ENCODE data around the gene LZTS3.

Gene LZTS3

DNA sequence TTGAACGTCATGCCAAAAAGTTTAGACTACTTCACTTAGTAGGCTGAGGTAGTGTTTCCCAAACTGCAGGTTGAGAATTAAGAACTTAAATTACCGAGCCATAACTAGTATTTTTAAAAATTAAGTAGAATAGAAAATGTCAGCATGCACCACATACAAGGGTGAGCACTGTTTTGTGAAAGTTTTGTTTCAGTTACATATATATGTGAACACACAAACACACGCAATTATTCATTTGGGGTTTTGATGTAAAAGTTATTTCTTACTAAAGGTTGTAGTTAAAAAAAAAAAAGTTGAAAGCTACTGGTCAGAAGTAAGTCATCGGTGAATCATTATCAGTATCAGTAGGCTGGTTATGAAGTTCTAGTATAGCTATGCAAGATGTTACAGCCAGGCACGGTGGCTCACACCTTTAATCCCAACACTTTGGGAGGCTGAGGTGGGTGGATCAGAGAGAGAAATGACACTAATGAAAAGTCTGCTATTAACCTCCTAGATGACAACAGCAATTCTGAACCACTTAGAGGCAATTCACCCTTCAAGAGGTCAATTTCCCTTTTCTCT, 37.8 kb downstream of the LZTS3 start:
- Histone ChIP-seq H3K27me3 (ENCODE audit: insufficient read depth, low read length, poor library complexity) (no peaks in the 10 kb centered on the region), H3K4me1 (ENCODE audit: insufficient read depth, low read length) (no peaks in the 10 kb centered on the region), H3K79me2 (ENCODE audit: insufficient read depth, low read length) (peaks cover 13% of the 10 kb centered on the region), H3K36me3 (ENCODE audit: insufficient read depth, low read length) (no peaks in the 10 kb centered on the region), H3K27ac (ENCODE audit: low read length) (no peak overlapping the region), H3K4me2 (ENCODE audit: insufficient read depth, low read length) (no peak overlapping the region), H2AFZ (ENCODE audit: low read depth, low read length) (no peak overlapping the region), H3K4me3 (ENCODE audit: low read depth in 1 of 2, low read length in 2 of 2) (no peak overlapping the region), H3K9me3 (ENCODE audit: insufficient read depth, low read length, severe bottlenecking) (no peaks in the 10 kb centered on the region), H3K9ac (ENCODE audit: low read depth, low read length) (no peak overlapping the region), H4K20me1 (ENCODE audit: insufficient read depth, low read length) (no peaks in the 10 kb centered on the region)
- DNase-seq (no peak), ATAC-seq (ENCODE audit: insufficient read depth, low read depth) (no peak)
- no peak for TF ChIP-seq EZH2 (IDR thresholded peaks at IDR 0.05; ENCODE audit: borderline replicate concordance, low read depth, low read length, severe bottlenecking)
- TF ChIP-seq, protein P1, sequence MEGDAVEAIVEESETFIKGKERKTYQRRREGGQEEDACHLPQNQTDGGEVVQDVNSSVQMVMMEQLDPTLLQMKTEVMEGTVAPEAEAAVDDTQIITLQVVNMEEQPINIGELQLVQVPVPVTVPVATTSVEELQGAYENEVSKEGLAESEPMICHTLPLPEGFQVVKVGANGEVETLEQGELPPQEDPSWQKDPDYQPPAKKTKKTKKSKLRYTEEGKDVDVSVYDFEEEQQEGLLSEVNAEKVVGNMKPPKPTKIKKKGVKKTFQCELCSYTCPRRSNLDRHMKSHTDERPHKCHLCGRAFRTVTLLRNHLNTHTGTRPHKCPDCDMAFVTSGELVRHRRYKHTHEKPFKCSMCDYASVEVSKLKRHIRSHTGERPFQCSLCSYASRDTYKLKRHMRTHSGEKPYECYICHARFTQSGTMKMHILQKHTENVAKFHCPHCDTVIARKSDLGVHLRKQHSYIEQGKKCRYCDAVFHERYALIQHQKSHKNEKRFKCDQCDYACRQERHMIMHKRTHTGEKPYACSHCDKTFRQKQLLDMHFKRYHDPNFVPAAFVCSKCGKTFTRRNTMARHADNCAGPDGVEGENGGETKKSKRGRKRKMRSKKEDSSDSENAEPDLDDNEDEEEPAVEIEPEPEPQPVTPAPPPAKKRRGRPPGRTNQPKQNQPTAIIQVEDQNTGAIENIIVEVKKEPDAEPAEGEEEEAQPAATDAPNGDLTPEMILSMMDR (IDR thresholded peaks at IDR 0.05; ENCODE audit: borderline replicate concordance, extremely low read depth, low read length, poor library complexity, severe bottlenecking): no peak

- Histone ChIP-seq H3K27ac (ENCODE audit: low read length) (no peak overlapping the region), H3K4me2 (ENCODE audit: insufficient read depth, low read length) (no peak overlapping the region), H4K20me1 (ENCODE audit: insufficient read depth, low read length) (no peaks in the 10 kb centered on the region)
These were observed 39.2 kb downstream of the LZTS3 start for GRCh38 chr20:3134151-3134550.

GRCh38 chr20:3133155-3133554, 40.2 kb downstream of the LZTS3 start:
- ATAC-seq (ENCODE audit: insufficient read depth, low read depth): no peak
- TF ChIP-seq EZH2 (IDR thresholded peaks at IDR 0.05; ENCODE audit: borderline replicate concordance, low read depth, low read length, severe bottlenecking): no peak
- TF ChIP-seq, protein P1 (IDR thresholded peaks at IDR 0.05; ENCODE audit: borderline replicate concordance, extremely low read depth, low read length, poor library complexity, severe bottlenecking): no peak
- no peak overlapping the region for H3K4me2 ChIP-seq (ENCODE audit: insufficient read depth, low read length)

More at GRCh38 chr20:3134151-3134550, 39.2 kb downstream of the LZTS3 start:
- ATAC-seq (ENCODE audit: insufficient read depth, low read depth): no peak
- H3K36me3 ChIP-seq (ENCODE audit: insufficient read depth, low read length): no peaks in the 10 kb centered on the region
- H2AFZ ChIP-seq (ENCODE audit: low read depth, low read length): no peak overlapping the region
- H3K27me3 ChIP-seq (ENCODE audit: insufficient read depth, low read length, poor library complexity): no peaks in the 10 kb centered on the region
- H3K4me1 ChIP-seq (ENCODE audit: insufficient read depth, low read length): no peaks in the 10 kb centered on the region
- H3K9me3 ChIP-seq (ENCODE audit: insufficient read depth, low read length, severe bottlenecking): no peaks in the 10 kb centered on the region
- TF ChIP-seq, protein P1 (IDR thresholded peaks at IDR 0.05; ENCODE audit: borderline replicate concordance, extremely low read depth, low read length, poor library complexity, severe bottlenecking): no peak
- TF ChIP-seq EZH2 (IDR thresholded peaks at IDR 0.05; ENCODE audit: borderline replicate concordance, low read depth, low read length, severe bottlenecking): no peak
- H3K79me2 ChIP-seq (ENCODE audit: insufficient read depth, low read length): peaks cover 10% of the 10 kb centered on the region; the same call in 1 of the 2 replicates
- H3K9ac ChIP-seq (ENCODE audit: low read depth, low read length): no peak overlapping the region
- no peak overlapping the region for H3K4me3 ChIP-seq (ENCODE audit: low read depth in 1 of 2, low read length in 2 of 2)
- DNase-seq: no peak

More at GRCh38 chr20:3133155-3133554, 40.2 kb downstream of the LZTS3 start:
- H3K9me3 ChIP-seq (ENCODE audit: insufficient read depth, low read length, severe bottlenecking): no peaks in the 10 kb centered on the region
- no peaks in the 10 kb centered on the region for H3K36me3 ChIP-seq (ENCODE audit: insufficient read depth, low read length)
- no peak overlapping the region for H2AFZ ChIP-seq (ENCODE audit: low read depth, low read length)
- H3K79me2 ChIP-seq (ENCODE audit: insufficient read depth, low read length): 0 out of 2 replicates have a peak, but pooled peaks cover 6% of the 10 kb centered on the region
- no peak for DNase-seq
- H3K4me3 ChIP-seq (ENCODE audit: low read depth in 1 of 2, low read length in 2 of 2): no peak overlapping the region
- no peaks in the 10 kb centered on the region for H4K20me1 ChIP-seq (ENCODE audit: insufficient read depth, low read length)
- no peak overlapping the region for H3K27ac ChIP-seq (ENCODE audit: low read length)
- H3K9ac ChIP-seq (ENCODE audit: low read depth, low read length): no peak overlapping the region
- no peaks in the 10 kb centered on the region for H3K4me1 ChIP-seq (ENCODE audit: insufficient read depth, low read length)
- no peaks in the 10 kb centered on the region for H3K27me3 ChIP-seq (ENCODE audit: insufficient read depth, low read length, poor library complexity)
